GM19025 (cell line): ENCODE measurements around the gene RALB.

Experiments
- ATAC-seq: cut with Tn5 transposase; IDR thresholded peaks from one replicate; pipeline ENCODE4 v1.9.1; 2021; ENCODE audit warnings: mild to moderate bottlenecking, low read depth, moderate library complexity; ENCODE audit not compliant: unreplicated experiment

The RALB gene

GRCh38 chr2:120261387-120262006, 8.8 kb downstream of the RALB start:
- ATAC-seq = peak; percentile 94

- no peak for ATAC-seq
Observed at GRCh38 chr2:120262150-120262549, 9.5 kb downstream of the RALB start.

- ATAC-seq = no peak
Observed at GRCh38 chr2:120262761-120263428, 10.2 kb downstream of the RALB start.

DNA sequence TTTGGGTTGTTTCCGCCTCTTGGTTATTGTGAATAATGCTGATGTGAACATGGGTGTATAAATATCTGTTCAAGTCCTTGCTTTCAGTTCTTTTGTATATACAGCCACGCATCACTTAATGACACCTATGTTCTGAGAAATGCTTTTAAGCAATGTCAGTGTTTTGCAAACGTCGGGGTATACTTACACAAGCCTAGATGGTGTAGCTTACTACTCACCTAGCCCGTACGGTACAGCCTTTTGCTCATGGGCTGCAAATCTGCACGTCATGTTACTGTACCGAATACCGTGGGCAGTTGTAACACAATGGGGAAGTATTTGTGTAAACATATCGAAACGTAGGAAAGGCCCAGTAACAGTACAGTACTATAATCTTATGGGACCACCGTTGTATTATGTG, 12.4 kb downstream of the RALB start:
- ATAC-seq = no peak

- ATAC-seq = no peak
Observed at GRCh38 chr2:120267348-120267747, 14.7 kb downstream of the RALB start.

DNA sequence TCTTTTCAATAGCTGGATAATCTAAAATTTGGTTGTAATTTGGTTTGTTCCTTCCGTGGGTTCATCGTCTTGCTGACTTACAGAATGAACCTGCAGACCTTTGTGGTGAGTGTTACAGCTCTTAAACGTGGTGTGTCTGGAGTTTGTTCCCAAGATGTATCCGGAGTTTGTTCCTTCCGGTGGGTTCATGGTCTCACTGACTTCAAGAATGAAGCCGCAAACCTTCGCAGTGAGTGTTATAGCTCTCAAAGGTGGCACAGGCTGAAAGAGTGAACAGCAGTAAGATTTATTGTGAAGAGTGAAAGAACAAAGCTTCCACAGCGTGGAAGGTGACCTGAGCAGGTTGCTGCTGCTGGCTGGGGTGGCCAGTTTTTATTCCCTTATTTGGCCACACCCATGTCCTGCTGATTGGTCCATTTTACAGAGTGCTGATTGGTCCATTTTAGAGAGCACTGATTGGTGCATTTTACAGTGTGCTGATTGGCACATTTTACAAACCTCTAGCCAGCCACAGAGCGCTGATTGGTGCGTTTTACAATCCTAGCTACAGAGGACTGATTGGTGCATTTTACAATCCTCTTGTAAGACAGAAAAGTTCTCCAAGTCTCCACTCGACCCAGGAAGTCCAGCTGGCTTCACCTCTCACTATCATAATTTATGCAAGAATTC, 16.6 kb downstream of the RALB start:
- ATAC-seq = no peak

GRCh38 chr2:120269816-120270215, 17.2 kb downstream of the RALB start:
- ATAC-seq = no peak

DNA sequence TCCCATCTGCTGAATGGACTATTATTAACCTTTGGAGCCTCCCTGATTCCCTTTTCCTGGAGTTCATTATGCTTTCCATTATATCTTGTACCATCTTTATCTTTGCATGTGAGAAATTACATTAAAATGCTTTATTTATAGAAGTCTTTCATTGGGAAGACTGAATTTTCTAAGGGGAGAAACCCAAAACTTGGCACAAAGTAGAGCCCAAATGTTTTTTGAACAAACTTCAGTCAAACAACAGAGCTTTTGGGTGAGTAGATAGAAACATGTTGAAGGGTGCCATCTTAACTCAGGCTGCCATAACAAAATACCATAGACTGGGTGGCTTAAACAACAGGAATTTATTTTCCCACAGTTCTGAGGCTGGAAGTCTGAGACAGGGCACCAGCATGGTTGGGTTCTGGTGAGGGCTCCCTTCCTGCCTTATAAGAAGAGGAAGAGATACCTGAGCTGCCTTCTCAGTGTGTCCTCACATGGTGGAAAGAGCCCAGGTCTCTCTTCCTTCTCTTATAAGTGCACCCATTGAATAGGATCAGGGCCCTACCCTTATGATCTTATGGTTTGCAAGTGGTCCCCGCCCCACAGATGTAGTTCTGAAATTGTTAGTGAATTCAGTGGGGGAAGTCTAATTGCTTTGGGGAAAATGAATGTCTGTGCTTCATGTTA, 19.2 kb downstream of the RALB start:
- ATAC-seq = no peak

GRCh38 chr2:120272763-120273481, 20.3 kb downstream of the RALB start:
- ATAC-seq = no peak

GRCh38 chr2:120275617-120276400, 23.2 kb downstream of the RALB start:
- no peak for ATAC-seq

DNA sequence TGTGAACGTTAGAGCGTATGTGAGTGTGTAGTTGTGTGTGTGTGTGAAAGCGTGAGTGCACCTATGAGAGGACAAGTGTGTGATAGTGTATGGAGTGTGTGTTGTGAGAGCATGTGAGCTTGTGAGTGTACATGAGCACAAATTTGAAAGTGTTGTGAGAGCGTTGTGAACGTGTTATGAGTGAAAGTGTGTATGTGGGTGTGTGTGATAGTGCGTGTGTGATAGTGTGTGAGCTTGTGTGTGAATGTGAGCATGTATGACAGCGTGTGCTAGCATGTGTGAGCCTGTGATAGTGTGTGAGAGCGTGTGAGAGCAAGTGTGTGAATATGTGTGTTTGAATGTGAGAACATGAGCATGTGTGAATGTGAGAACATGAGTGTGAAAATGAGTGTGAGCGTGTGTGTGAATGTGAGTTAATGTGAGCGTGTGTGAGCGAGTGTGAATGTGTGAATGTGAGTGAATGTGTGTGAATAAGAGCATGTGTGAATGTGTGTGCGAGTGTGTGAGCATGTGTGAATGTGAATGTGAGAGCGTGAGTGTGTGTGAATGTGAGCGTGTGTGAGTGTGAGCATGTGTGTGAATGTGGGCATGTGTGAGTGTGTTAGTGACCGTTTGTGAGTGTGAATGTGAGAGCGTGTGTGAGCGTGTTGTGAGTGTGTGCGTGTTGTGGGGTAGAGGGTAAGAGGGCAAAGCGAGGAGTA, 25.0 kb downstream of the RALB start:
- ATAC-seq = no peak

DNA sequence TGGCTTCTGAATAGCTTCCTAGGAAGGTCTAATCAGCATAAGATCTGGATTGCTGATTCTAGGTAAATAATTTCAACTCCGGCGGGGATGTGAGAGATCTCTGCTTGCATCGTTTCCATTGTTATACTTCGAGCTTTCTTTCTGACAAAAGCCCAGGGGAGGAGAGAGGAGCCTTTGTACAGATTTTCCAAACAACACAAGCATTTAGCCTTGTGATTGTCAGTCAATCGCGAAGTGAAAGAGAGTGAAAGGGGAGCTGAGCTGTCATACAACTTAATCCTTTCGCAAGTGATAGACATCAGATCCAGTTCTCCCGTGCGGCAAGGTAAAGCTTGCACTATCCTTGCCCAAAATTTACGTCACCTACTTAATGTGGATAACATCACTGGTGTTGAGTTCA, 26.2 kb downstream of the RALB start:
- no peak for ATAC-seq

GRCh38 chr2:120279708-120280107, 27.1 kb downstream of the RALB start:
- ATAC-seq = no peak

DNA sequence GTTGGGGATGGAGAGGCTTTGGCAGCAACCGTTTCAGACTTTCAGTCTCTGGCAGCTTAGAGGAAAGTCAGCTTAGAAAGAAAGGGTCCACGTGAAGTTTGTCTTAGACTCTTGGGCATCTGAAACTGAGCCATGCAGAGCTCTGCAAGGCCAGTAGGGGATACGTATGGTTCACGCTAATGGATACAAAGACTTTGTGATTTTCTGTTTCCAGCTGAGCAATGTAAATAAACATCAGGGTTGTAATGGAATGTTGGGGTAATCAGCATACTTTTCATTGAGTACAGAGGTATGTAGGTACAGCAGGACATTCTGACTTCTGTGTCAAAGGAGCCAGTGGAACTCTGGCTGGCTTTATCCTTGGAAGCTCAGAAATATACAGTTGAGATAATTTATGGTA, 31.0 kb downstream of the RALB start:
- no peak for ATAC-seq

GRCh38 chr2:120285056-120285455, 32.4 kb downstream of the RALB start:
- no peak for ATAC-seq

- ATAC-seq = peak; percentile 98
Observed at GRCh38 chr2:120287183-120288015, 34.7 kb downstream of the RALB start.

DNA sequence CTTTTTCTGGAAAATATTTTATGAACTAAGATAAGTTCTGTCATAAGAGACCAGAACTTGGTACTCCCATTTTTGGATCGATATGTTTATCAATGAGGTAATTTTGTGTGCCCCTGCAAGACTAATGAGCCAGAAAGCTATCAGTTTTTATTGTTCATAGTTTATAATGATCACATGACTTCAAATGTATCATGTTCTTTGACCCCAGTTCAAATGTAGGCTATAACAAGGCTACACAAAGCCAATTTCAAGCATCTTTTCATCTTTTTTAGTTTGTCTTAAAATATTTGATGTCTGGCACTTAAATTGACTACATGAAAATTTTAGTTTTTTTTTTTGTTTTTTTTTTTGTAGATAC, 35.3 kb downstream of the RALB start:
- no peak for ATAC-seq

GRCh38 chr2:120289221-120289906, 36.7 kb downstream of the RALB start:
- ATAC-seq = no peak
